SK-N-SH treated with all-trans-retinoic acid at 6 μM for 48 hours (cell line): ENCODE measurements around the gene OBP2A.
A peak's percentile ranks its signal among the peaks of the same experiment; 100 is the strongest.
"Not testable (repeated sequence)": the region's sequence is repeated elsewhere in the genome, so short reads cannot be mapped to it uniquely, and the experiment has no call there.

Experiments
- ATAC-seq: fragments of 200-7000 bp; cut with Tn5 transposase; 3 replicates; pipeline ENCODE4 v1.9.1; 2020; ENCODE audit warnings: mild to moderate bottlenecking, moderate library complexity
- ARNTL ChIP-seq: fragments of 450-650 bp; formaldehyde crosslinking; IDR thresholded peaks from 2 replicates; pipeline ENCODE4 v1.5.0; 2020; ENCODE audit warnings: low read depth, mild to moderate bottlenecking, moderate library complexity, borderline replicate concordance
- BACH2 ChIP-seq: fragments of 250-450 bp; sonication (Bioruptor Pico); IDR thresholded peaks from 2 replicates; pipeline ENCODE4 v1.9.0; 2021; ENCODE audit warnings: mild to moderate bottlenecking, borderline replicate concordance
- CSDC2 ChIP-seq: fragments of 250-450 bp; sonication (Bioruptor Pico); IDR thresholded peaks from 2 replicates; pipeline ENCODE4 v1.5.0; 2020; ENCODE audit warnings: mild to moderate bottlenecking, moderate library complexity
- CSRNP3 ChIP-seq: fragments of 250-450 bp; sonication (Bioruptor Pico); IDR thresholded peaks from 2 replicates; pipeline ENCODE4 v1.5.1; 2021; ENCODE audit warnings: mild to moderate bottlenecking, moderate library complexity
- ESRRG ChIP-seq: fragments of 250-450 bp; sonication (Bioruptor Pico); IDR thresholded peaks from 2 replicates; pipeline ENCODE4 v1.6.1; 2021; ENCODE audit warnings: mild to moderate bottlenecking
- GLIS3 ChIP-seq: fragments of 250-450 bp; sonication (Bioruptor Pico); IDR thresholded peaks from 2 replicates; pipeline ENCODE4 v1.5.0; 2020; ENCODE audit warnings: mild to moderate bottlenecking, moderate library complexity
- OSR1 ChIP-seq: fragments of 250-450 bp; sonication (Bioruptor Pico); IDR thresholded peaks from 2 replicates; pipeline ENCODE4 v1.8.0; 2022; ENCODE audit warnings: moderate library complexity, mild to moderate bottlenecking, inconsistent platforms
- PATZ1 ChIP-seq: fragments of 250-450 bp; sonication (Bioruptor Pico); IDR thresholded peaks from 2 replicates; pipeline ENCODE4 v1.8.0; 2020; ENCODE audit warnings: mild to moderate bottlenecking, moderate library complexity, borderline replicate concordance
- PPARA ChIP-seq: fragments of 250-450 bp; sonication (Bioruptor Pico); IDR thresholded peaks from 2 replicates; pipeline ENCODE4 v1.5.0; 2020; ENCODE audit warnings: mild to moderate bottlenecking, borderline replicate concordance
- SNAI2 ChIP-seq: fragments of 250-450 bp; sonication (Bioruptor Pico); IDR thresholded peaks from 2 replicates; pipeline ENCODE4 v1.5.0; 2020; ENCODE audit warnings: mild to moderate bottlenecking, moderate library complexity
- TCF4 ChIP-seq: fragments of 250-450 bp; sonication (Bioruptor Pico); IDR thresholded peaks from 2 replicates; pipeline ENCODE4 v1.8.0; 2021; ENCODE audit warnings: mild to moderate bottlenecking, moderate library complexity, borderline replicate concordance
- TOX ChIP-seq: fragments of 250-450 bp; sonication (Bioruptor Pico); IDR thresholded peaks from 2 replicates; pipeline ENCODE4 v1.8.0; 2021; ENCODE audit warnings: mild to moderate bottlenecking, moderate library complexity, borderline replicate concordance
- ZC3H10 ChIP-seq: fragments of 250-450 bp; sonication (Bioruptor Pico); IDR thresholded peaks from 2 replicates; pipeline ENCODE4 v1.5.1; 2021; ENCODE audit warnings: mild to moderate bottlenecking, moderate library complexity
- ZFP3 ChIP-seq: fragments of 250-450 bp; sonication (Bioruptor Pico); IDR thresholded peaks from 2 replicates; pipeline ENCODE4 v1.5.0; 2020; ENCODE audit warnings: mild to moderate bottlenecking, moderate library complexity
- ZFP30 ChIP-seq: fragments of 450-650 bp; formaldehyde crosslinking; IDR thresholded peaks from 2 replicates; pipeline ENCODE4 v1.5.0; 2022; ENCODE audit warnings: mild to moderate bottlenecking, moderate library complexity
- ZNF565 ChIP-seq: fragments of 450-650 bp; formaldehyde crosslinking; conservative IDR thresholded peaks from 2 replicates; pipeline ENCODE4 v1.5.0; 2020; ENCODE audit warnings: low read depth, mild to moderate bottlenecking, moderate library complexity
- ZNF70 ChIP-seq: fragments of 450-650 bp; formaldehyde crosslinking; IDR thresholded peaks from 2 replicates; pipeline ENCODE4 v1.5.0; 2020; ENCODE audit warnings: mild to moderate bottlenecking, moderate library complexity
- ZNF8 ChIP-seq: fragments of 450-650 bp; formaldehyde crosslinking; IDR thresholded peaks from 2 replicates; pipeline ENCODE4 v1.5.0; 2020; ENCODE audit warnings: mild to moderate bottlenecking, moderate library complexity
- TF ChIP-seq, protein P1 (sequence below): fragments of 250-450 bp; sonication (Bioruptor Pico); IDR thresholded peaks from 2 replicates; pipeline ENCODE4 v1.5.1; 2020; ENCODE audit warnings: low read depth, mild to moderate bottlenecking, moderate library complexity
- TF ChIP-seq, protein P2 (sequence below): fragments of 250-450 bp; sonication (Bioruptor Pico); IDR thresholded peaks from 2 replicates; pipeline ENCODE4 v1.8.0; 2021; ENCODE audit warnings: low read depth, mild to moderate bottlenecking, moderate library complexity, borderline replicate concordance
- TF ChIP-seq, protein P3 (sequence below): fragments of 250-450 bp; sonication (Bioruptor Pico); IDR thresholded peaks from 2 replicates; pipeline ENCODE4 v1.5.0; 2020; ENCODE audit warnings: mild to moderate bottlenecking, moderate library complexity

OBP2A gene

GRCh38 chr9:135509458-135509857, 36.5 kb upstream of the OBP2A start (continued):
- TF ChIP-seq, protein P1, sequence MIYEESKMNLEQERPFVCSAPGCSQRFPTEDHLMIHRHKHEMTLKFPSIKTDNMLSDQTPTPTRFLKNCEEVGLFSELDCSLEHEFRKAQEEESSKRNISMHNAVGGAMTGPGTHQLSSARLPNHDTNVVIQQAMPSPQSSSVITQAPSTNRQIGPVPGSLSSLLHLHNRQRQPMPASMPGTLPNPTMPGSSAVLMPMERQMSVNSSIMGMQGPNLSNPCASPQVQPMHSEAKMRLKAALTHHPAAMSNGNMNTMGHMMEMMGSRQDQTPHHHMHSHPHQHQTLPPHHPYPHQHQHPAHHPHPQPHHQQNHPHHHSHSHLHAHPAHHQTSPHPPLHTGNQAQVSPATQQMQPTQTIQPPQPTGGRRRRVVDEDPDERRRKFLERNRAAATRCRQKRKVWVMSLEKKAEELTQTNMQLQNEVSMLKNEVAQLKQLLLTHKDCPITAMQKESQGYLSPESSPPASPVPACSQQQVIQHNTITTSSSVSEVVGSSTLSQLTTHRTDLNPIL, result no peak

DNA sequence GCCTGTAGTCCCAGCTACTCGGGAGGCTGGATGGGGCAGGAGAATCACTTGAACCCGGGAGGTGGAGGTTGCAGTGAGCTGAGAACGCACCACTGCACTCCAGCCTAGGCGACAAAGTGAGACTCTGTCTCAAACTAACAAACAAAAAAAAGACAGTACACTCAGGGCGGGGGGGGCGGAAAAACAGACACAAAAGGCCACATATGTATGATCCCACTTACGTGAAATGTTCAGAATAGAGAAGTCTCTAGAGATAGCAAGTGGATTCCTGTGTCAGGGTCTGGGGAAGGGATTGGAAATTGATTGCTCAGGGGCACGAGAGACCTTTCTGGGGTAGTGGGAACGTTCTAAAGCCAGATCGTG, 33.7 kb upstream of the OBP2A start:
- ATAC-seq, result no peak
- TF ChIP-seq SNAI2 (CRISPR knock-in tag) (no peak), TCF4 (CRISPR knock-in tag) (no peak), ZNF8 (no peak), ZNF70 (CRISPR knock-in tag) (no peak), ZFP3 (no peak), ZC3H10 (CRISPR knock-in tag) (no peak), PPARA (CRISPR knock-in tag) (no peak), PATZ1 (no peak)
- TF ChIP-seq, protein P1, result no peak
- TF ChIP-seq, protein P2, sequence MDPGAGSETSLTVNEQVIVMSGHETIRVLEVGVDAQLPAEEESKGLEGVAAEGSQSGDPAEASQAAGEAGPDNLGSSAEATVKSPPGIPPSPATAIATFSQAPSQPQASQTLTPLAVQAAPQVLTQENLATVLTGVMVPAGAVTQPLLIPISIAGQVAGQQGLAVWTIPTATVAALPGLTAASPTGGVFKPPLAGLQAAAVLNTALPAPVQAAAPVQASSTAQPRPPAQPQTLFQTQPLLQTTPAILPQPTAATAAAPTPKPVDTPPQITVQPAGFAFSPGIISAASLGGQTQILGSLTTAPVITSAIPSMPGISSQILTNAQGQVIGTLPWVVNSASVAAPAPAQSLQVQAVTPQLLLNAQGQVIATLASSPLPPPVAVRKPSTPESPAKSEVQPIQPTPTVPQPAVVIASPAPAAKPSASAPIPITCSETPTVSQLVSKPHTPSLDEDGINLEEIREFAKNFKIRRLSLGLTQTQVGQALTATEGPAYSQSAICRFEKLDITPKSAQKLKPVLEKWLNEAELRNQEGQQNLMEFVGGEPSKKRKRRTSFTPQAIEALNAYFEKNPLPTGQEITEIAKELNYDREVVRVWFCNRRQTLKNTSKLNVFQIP (CRISPR knock-in tag), result no peak
- TF ChIP-seq, all 23 proteins: peak for 0

DNA sequence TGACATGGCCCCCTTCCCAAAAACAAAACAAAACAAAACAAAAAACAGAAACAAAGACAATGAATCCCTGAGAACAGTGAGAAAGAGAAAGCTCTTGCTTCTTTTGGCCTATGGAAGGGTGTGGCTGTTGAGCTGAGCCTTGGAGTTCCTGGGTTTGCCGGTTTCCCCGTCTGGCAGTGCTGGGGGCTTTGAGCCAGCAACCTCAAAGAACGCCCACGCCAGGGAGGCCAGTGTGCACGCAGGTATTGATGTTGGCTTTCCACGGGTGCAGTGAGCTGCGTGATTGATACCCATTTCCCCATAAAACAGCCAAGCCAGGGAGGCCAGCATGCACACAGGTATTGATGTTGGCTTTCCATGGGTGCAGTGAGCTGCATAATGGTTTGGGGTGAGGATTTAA, 33.0 kb upstream of the OBP2A start:
- TF ChIP-seq ZC3H10 (CRISPR knock-in tag), result no peak
- no peak for TF ChIP-seq CSDC2 (CRISPR knock-in tag)
- no peak for TF ChIP-seq BACH2 (CRISPR knock-in tag)
- TF ChIP-seq GLIS3 (CRISPR knock-in tag), result no peak
- no peak for TF ChIP-seq CSRNP3 (CRISPR knock-in tag)
- ATAC-seq, result no peak

DNA sequence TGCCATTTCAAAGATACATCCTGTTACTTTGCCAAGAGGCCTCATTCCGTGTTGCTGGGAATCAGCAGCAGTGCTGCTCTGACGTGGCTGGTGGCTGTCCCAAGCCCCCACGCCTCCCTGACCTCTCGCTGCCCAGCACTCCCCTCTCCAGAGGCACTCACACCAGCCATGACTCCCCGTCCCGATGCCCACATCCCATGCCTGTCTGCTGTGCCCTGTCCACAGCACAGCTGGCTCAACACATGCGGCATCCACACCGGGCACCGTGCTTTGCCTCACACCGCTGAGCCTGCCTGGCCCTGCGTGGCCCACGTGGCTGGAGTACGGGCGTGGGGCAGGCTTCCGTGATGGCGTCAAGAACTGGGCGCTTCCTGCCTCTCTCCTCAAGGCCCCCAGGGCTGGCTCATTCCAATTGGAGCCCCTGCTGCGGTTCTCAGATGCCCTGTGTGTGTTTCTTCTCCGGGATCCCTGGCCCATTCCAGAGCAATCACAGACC, 32.5 kb upstream of the OBP2A start:
- peak; percentile 16; the same call in 1 of the 3 replicates for ATAC-seq
- TF ChIP-seq, protein P3, sequence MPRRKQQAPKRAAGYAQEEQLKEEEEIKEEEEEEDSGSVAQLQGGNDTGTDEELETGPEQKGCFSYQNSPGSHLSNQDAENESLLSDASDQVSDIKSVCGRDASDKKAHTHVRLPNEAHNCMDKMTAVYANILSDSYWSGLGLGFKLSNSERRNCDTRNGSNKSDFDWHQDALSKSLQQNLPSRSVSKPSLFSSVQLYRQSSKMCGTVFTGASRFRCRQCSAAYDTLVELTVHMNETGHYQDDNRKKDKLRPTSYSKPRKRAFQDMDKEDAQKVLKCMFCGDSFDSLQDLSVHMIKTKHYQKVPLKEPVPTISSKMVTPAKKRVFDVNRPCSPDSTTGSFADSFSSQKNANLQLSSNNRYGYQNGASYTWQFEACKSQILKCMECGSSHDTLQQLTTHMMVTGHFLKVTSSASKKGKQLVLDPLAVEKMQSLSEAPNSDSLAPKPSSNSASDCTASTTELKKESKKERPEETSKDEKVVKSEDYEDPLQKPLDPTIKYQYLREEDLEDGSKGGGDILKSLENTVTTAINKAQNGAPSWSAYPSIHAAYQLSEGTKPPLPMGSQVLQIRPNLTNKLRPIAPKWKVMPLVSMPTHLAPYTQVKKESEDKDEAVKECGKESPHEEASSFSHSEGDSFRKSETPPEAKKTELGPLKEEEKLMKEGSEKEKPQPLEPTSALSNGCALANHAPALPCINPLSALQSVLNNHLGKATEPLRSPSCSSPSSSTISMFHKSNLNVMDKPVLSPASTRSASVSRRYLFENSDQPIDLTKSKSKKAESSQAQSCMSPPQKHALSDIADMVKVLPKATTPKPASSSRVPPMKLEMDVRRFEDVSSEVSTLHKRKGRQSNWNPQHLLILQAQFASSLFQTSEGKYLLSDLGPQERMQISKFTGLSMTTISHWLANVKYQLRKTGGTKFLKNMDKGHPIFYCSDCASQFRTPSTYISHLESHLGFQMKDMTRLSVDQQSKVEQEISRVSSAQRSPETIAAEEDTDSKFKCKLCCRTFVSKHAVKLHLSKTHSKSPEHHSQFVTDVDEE (CRISPR knock-in tag), result no peak
- TF ChIP-seq OSR1 (CRISPR knock-in tag) (no peak), ZNF565 (CRISPR knock-in tag) (no peak), ARNTL (no peak), SNAI2 (CRISPR knock-in tag) (no peak), ZFP30 (no peak), CSDC2 (CRISPR knock-in tag) (no peak), ZFP3 (no peak), PPARA (CRISPR knock-in tag) (no peak), PATZ1 (no peak), TOX (CRISPR knock-in tag) (no peak), ESRRG (CRISPR knock-in tag) (no peak)

- ATAC-seq, result not testable (repeated sequence)
These were observed 32.0 kb upstream of the OBP2A start for GRCh38 chr9:135513906-135514305.
